Activated naive CD4-positive, alpha-beta T cell treated with anti-CD3 and anti-CD28 coated beads for 36 hours (primary cell): ENCODE data around the gene AHR. TPM values are rescaled to one million over a fixed set of nuclear protein-coding genes. Genes with fewer than 3 reads are reported as not detected.

Experiments used
- CTCF ChIA-PET: fragments of 350-600 bp; sonication (Branson Sonifier 250); formaldehyde crosslinking; loops from one replicate; lab custom pipeline; 2021; ENCODE audit warnings: antibody characterized with exemption; lab: Charles Lee
- DNase-seq: peaks from one replicate; pipeline ENCODE4 v3.0.0-alpha.2; 2020
- H3K27ac Mint-ChIP-seq: one replicate; pipeline ENCODE4 v1.8.0; 2021; ENCODE audit warnings: mild to moderate bottlenecking, mixed read lengths
- H3K27me3 Mint-ChIP-seq: one replicate; pipeline ENCODE4 v1.8.0; 2021; ENCODE audit warnings: low read depth, mixed read lengths
- H3K36me3 Mint-ChIP-seq: one replicate; pipeline ENCODE4 v1.8.0; 2021; ENCODE audit warnings: low read depth, mixed read lengths
- H3K4me1 Mint-ChIP-seq: one replicate; pipeline ENCODE4 v1.8.0; 2021; ENCODE audit warnings: low read depth, mixed read lengths
- H3K4me3 Mint-ChIP-seq: one replicate; pipeline ENCODE4 v1.8.0; 2021; ENCODE audit warnings: mild to moderate bottlenecking, moderate library complexity, mixed read lengths
- H3K9me3 Mint-ChIP-seq: one replicate; pipeline ENCODE4 v1.8.0; 2021; ENCODE audit warnings: mixed read lengths
- intact Hi-C: fragments of 100-400 bp; cut with micrococcal nuclease; formaldehyde crosslinking; loops from one replicate; pipeline ENCODE4 v1.15.1; 2023
- total RNA-seq, 2 experiments: library from RNA; stranded (reverse); gene quantifications; one replicate each; pipeline ENCODE4 v1.2.3, GENCODE V29; 2021

AHR gene
- 10 to 100 TPM; 24.5 to 27.5 TPM for total RNA-seq

DNA sequence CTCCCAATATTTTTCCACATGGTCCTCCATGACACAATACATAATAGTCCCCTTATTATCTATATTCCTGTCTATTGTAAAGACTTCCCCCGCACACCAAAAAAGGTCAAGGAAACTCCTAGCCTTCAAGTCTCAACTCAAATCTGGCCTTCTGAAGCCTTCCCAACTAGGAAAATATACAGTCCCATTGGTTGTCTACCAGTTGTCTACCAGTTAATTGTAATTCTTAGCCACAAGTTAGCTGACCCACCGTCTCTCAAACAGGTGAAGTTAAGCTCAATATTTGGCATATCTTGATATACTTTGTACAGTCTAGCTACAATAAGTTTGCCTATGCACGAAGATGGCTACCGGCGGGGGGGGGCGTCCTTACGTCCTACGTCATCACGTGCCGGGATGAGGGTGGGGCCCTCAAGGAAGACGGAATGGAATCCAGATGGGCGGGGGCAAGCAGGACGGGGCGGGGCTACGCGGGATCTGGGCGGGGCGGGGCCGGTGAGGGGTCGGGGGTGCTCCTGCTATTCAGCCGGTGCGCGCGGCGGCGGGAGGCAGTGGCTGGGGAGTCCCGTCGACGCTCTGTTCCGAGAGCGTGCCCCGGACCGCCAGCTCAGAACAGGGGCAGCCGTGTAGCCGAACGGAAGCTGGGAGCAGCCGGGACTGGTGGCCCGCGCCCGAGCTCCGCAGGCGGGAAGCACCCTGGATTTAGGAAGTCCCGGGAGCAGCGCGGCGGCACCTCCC is at the start of gene AHR:
TSS of gene AHR (plus strand) at position 551 of the 738 bp plus-strand sequence. CDS start 613 bp downstream, outside the sequence.
- peaks cover 2% of the 10 kb centered on the region for H3K9me3 Mint-ChIP-seq
- DNase-seq, result peak; percentile 97
- H3K27me3 Mint-ChIP-seq, result no peaks in the 10 kb centered on the region
- peak within 1 kb of the TSS; percentile 91 for H3K27ac Mint-ChIP-seq
- peaks cover 24% of the 10 kb centered on the region for H3K4me1 Mint-ChIP-seq
- peaks cover 3% of the 10 kb centered on the region for H3K36me3 Mint-ChIP-seq
- intact Hi-C loops, result loop anchor here (1.0 to 5.0 kb wide), 11 partner anchors 23 to 876 kb away; partner anchors contain the start of genes BZW2, CRPPA and SNX13
- H3K4me3 Mint-ChIP-seq, result peak within 1 kb of the TSS; percentile 92
- CTCF ChIA-PET, result interaction anchor here (0.7 to 0.8 kb wide), 2 partner anchors 9 to 292 kb away, joined by 3 read pairs; no protein-coding TSS in a partner anchor

- no peaks in the 10 kb centered on the region for H3K9me3 Mint-ChIP-seq
- H3K36me3 Mint-ChIP-seq, result peaks cover 3% of the 10 kb centered on the region
- no peak overlapping the region for H3K4me3 Mint-ChIP-seq
- CTCF ChIA-PET, result no interaction called here
- no peak overlapping the region for H3K27ac Mint-ChIP-seq
- H3K27me3 Mint-ChIP-seq, result no peaks in the 10 kb centered on the region
- no peaks in the 10 kb centered on the region for H3K4me1 Mint-ChIP-seq
- DNase-seq, result no peak
- intact Hi-C loops, result no loop called here
Measured at GRCh38 chr7:17253885-17254284, 44.6 kb upstream of the AHR start.

- CTCF ChIA-PET, result no interaction called here
- H3K4me3 Mint-ChIP-seq, result no peak overlapping the region
- DNase-seq, result no peak
- no peaks in the 10 kb centered on the region for H3K9me3 Mint-ChIP-seq
- no peak overlapping the region for H3K27ac Mint-ChIP-seq
- intact Hi-C loops, result no loop called here
- no peaks in the 10 kb centered on the region for H3K27me3 Mint-ChIP-seq
- H3K4me1 Mint-ChIP-seq, result peaks cover 6% of the 10 kb centered on the region
- H3K36me3 Mint-ChIP-seq, result peaks cover 3% of the 10 kb centered on the region
Measured at GRCh38 chr7:17255926-17256325, 42.5 kb upstream of the AHR start.

DNA sequence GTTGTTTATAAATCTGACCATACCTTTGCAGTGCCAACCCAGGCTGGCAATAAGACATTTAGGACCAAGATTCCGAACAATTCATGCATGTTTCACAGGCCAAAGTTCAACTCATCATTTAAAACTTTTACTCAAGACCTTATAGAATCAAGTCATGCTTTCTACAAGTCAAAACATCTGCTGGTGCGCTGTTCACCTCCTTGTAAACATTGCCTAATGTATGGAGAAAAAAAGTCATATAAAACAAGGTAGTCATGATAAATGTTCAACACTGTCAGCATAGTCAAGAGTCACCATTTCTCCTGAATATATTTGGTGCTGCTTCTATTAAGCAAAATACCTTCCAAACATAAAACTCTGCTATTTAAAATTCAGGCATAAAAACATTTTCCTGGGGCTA is 42.1 kb upstream of the AHR start:
- CTCF ChIA-PET, result interaction anchor here (0.8 to 0.9 kb wide), 2 partner anchors 14 to 21 kb away, joined by 3 to 4 read pairs; no protein-coding TSS in a partner anchor
- Mint-ChIP-seq H3K9me3 (no peaks in the 10 kb centered on the region), H3K4me1 (peaks cover 10% of the 10 kb centered on the region), H3K4me3 (no peak overlapping the region), H3K36me3 (peaks cover 3% of the 10 kb centered on the region), H3K27ac (no peak overlapping the region), H3K27me3 (no peaks in the 10 kb centered on the region)
- intact Hi-C loops, result no loop called here
- DNase-seq, result no peak

DNA sequence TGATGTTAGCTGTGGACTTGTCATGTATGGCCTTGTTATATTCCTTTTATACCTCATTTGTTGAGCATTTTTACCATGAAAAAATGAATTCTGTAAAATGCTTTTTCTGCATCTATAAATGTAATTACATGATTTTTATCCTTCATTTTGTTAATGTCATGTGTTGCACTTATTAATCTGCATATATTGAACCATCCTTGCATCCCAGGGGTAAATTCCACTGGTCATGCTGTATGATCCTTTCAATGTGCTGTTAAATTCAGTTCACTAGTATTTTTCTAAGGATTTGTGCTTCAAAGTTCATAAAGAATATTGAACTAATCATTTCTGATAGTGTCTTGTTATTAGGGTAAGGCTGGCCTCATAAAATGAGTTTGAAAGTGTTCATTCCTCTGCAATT is 31.9 kb upstream of the AHR start:
- CTCF ChIA-PET, result no interaction called here
- intact Hi-C loops, result no loop called here
- H3K27me3 Mint-ChIP-seq, result no peaks in the 10 kb centered on the region
- H3K36me3 Mint-ChIP-seq, result peaks cover 20% of the 10 kb centered on the region
- peaks cover 43% of the 10 kb centered on the region for H3K9me3 Mint-ChIP-seq
- no peak overlapping the region for H3K27ac Mint-ChIP-seq
- peaks cover 5% of the 10 kb centered on the region for H3K4me1 Mint-ChIP-seq
- DNase-seq, result no peak
- no peak overlapping the region for H3K4me3 Mint-ChIP-seq

GRCh38 chr7:17269341-17270221 is 28.9 kb upstream of the AHR start:
- H3K36me3 Mint-ChIP-seq, result peaks cover 24% of the 10 kb centered on the region
- no peak for DNase-seq
- H3K9me3 Mint-ChIP-seq, result peaks cover 48% of the 10 kb centered on the region
- no peaks in the 10 kb centered on the region for H3K27me3 Mint-ChIP-seq
- H3K4me1 Mint-ChIP-seq, result peaks cover 8% of the 10 kb centered on the region
- intact Hi-C loops, result no loop called here
- H3K27ac Mint-ChIP-seq, result no peak overlapping the region
- CTCF ChIA-PET, result no interaction called here
- no peak overlapping the region for H3K4me3 Mint-ChIP-seq

DNA sequence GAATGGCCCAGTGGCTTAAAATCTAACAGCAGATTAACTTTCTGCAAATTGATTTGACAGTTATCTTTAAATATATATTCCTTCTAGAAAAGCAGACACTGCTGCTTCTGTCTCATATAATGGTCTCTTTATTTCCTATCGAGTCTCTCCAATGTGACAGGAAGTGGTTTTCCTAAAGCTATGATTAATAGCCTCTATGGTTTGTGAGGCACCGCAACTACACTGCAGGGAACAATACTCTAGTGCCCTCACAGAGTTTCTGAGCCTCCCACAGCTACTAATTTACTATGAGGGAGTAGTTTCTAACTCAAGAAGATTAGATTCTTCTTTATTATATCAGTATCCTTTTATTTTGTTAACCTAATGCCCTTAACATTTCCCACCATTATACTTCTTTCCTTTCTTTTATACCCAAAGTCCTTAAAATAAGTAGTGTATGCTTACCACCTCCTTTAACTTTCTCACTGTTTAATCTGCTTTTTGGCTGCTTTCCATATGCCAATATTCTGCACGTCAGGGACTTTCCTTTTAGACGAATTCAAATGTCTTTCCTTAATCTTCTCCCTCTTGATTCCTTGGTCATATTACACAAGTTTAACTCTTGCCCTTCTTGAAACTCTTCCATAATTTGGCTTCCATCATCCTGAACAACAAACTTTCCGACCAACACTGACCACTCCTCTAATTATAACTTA is 23.8 kb upstream of the AHR start:
- CTCF ChIA-PET, result no interaction called here
- H3K27ac Mint-ChIP-seq, result peak overlapping the region; percentile 21

GRCh38 chr7:17275749-17276671 is 22.4 kb upstream of the AHR start:
- H3K27ac Mint-ChIP-seq, result peak overlapping the region; percentile 25
- CTCF ChIA-PET, result no interaction called here
- peaks cover 4% of the 10 kb centered on the region for H3K36me3 Mint-ChIP-seq
- no peaks in the 10 kb centered on the region for H3K27me3 Mint-ChIP-seq
- peaks cover 19% of the 10 kb centered on the region for H3K4me1 Mint-ChIP-seq
- no peak for DNase-seq
- H3K4me3 Mint-ChIP-seq, result no peak overlapping the region
- peaks cover 7% of the 10 kb centered on the region for H3K9me3 Mint-ChIP-seq
- intact Hi-C loops, result loop anchor here (2.0 kb wide), 1 partner anchor 23 kb away; the partner anchor contains the start of gene AHR

More for the DNA sequence above, 23.8 kb upstream of the AHR start:
- H3K4me1 Mint-ChIP-seq, result peaks cover 19% of the 10 kb centered on the region
- peaks cover 17% of the 10 kb centered on the region for H3K9me3 Mint-ChIP-seq
- no peaks in the 10 kb centered on the region for H3K27me3 Mint-ChIP-seq
- intact Hi-C loops, result loop anchor here (1.0 to 2.0 kb wide), 3 partner anchors 13 to 40 kb away; partner anchors contain the start of gene AHR
- peaks cover 13% of the 10 kb centered on the region for H3K36me3 Mint-ChIP-seq
- H3K4me3 Mint-ChIP-seq, result no peak overlapping the region
- DNase-seq, result peak; percentile 51

DNA sequence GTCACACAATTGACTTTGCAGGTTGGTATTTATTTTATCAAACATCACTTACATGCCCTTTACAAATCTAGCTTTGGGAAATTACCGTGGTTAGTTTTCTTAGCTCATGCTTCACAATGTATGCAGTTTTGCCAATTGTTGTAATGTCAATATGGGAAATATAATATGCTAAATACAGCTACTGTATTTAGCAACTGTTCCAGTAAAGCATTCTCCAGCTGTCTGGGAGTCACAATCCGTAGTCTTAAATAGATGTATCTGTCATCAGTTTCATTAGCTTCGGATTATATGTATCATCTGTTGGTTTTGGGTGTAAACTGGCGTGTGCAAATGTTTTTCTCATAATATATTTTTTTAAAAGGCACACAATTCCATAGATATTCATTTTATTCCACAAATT is 19.4 kb upstream of the AHR start:
- H3K27me3 Mint-ChIP-seq, result no peaks in the 10 kb centered on the region
- H3K9me3 Mint-ChIP-seq, result no peaks in the 10 kb centered on the region
- intact Hi-C loops, result no loop called here
- H3K27ac Mint-ChIP-seq, result no peak overlapping the region
- no peak overlapping the region for H3K4me3 Mint-ChIP-seq
- H3K36me3 Mint-ChIP-seq, result no peaks in the 10 kb centered on the region
- peaks cover 16% of the 10 kb centered on the region for H3K4me1 Mint-ChIP-seq
- DNase-seq, result no peak
- CTCF ChIA-PET, result interaction anchor here (0.6 kb wide), 1 partner anchor 335 kb away, joined by 3 read pairs; no protein-coding TSS in a partner anchor

DNA sequence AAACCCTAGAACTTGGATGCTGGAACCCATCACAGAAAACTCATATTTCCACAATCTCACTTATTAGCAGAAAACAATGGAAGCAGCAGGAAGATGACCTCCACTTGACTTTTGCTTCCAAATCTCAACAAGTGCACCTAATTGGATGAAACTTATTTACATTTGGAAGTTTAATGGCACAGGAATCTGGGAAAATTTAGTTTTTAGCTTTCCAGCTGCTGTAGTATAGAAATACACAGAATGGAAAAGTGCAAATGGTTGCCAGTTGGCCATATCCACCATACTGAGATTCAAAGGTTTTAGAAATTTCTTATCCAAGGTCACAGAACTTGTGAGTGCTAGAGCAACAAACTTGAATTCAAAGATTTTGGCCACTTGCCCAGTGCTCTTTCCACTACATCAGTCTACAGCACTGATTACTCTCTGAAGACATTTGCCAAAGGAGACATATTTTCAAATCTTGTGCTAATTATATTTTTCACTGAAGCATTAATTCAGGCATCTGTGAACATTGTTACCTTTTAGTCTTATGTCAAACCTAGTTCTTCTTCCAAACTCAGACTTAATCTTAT is 9.3 kb upstream of the AHR start:
- CTCF ChIA-PET, result no interaction called here
- H3K4me3 Mint-ChIP-seq, result no peak overlapping the region
- intact Hi-C loops, result no loop called here
- H3K27ac Mint-ChIP-seq, result no peak overlapping the region
- no peaks in the 10 kb centered on the region for H3K27me3 Mint-ChIP-seq
- no peak for DNase-seq
- peaks cover 4% of the 10 kb centered on the region for H3K4me1 Mint-ChIP-seq
- no peaks in the 10 kb centered on the region for H3K36me3 Mint-ChIP-seq
- H3K9me3 Mint-ChIP-seq, result no peaks in the 10 kb centered on the region

DNA sequence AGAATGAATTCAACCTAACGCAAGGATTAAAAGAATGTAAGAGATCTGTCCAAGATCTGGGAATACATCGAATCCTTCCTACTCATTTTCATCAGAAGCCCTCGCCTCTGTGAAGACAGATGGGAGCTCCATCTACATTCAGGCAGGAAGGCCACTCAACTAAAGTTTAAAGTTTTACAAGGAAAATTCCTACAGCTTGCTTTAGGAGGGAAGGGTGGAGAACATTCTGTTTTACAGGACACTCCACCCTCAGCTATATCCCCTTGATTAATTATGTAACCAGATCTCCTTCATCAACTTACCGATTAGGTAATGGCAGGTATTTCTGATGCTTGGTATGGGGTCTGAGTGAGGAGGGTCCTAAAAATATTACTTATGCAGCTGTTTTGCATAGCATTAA is 5.6 kb upstream of the AHR start:
- Mint-ChIP-seq H3K27me3 (no peaks in the 10 kb centered on the region), H3K4me3 (no peak overlapping the region), H3K9me3 (peaks cover 2% of the 10 kb centered on the region), H3K36me3 (peaks cover 1% of the 10 kb centered on the region), H3K4me1 (peaks cover 11% of the 10 kb centered on the region), H3K27ac (no peak overlapping the region)
- intact Hi-C loops, result no loop called here
- no peak for DNase-seq
- CTCF ChIA-PET, result interaction anchor here (0.7 to 1.0 kb wide), 2 partner anchors 10 to 17 kb away, joined by 3 read pairs; no protein-coding TSS in a partner anchor
